HG03039 (cell line): ENCODE results near the gene WDR36.

Experiments used
- ATAC-seq: cut with Tn5 transposase; IDR thresholded peaks from one replicate; pipeline ENCODE4 v1.9.1; 2021; ENCODE audit warnings: mild to moderate bottlenecking, moderate library complexity; ENCODE audit not compliant: unreplicated experiment

Gene WDR36

GRCh38 chr5:111099058-111099778, 7.1 kb downstream of the WDR36 start:
- ATAC-seq: no peak

GRCh38 chr5:111106320-111106948, 14.3 kb downstream of the WDR36 start:
- no peak for ATAC-seq

GRCh38 chr5:111107371-111107770, 15.2 kb downstream of the WDR36 start:
- ATAC-seq: no peak

- no peak for ATAC-seq
These were observed 19.8 kb downstream of the WDR36 start for GRCh38 chr5:111111956-111112355.

- no peak for ATAC-seq
These were observed 21.5 kb downstream of the WDR36 start for GRCh38 chr5:111113678-111114077.

- no peak for ATAC-seq
These were observed 23.1 kb downstream of the WDR36 start for GRCh38 chr5:111115229-111115628.

- no peak for ATAC-seq
These were observed 24.4 kb downstream of the WDR36 start for GRCh38 chr5:111116550-111116949.

GRCh38 chr5:111117136-111117535, 25.0 kb downstream of the WDR36 start:
- no peak for ATAC-seq

- no peak for ATAC-seq
These were observed 27.1 kb downstream of the WDR36 start for GRCh38 chr5:111119221-111119620.

GRCh38 chr5:111119856-111120255, 27.7 kb downstream of the WDR36 start:
- ATAC-seq: peak; percentile 49

GRCh38 chr5:111120911-111121310, 28.8 kb downstream of the WDR36 start:
- no peak for ATAC-seq

GRCh38 chr5:111121926-111122325, 29.8 kb downstream of the WDR36 start:
- ATAC-seq: no peak

GRCh38 chr5:111122398-111122797, 30.2 kb downstream of the WDR36 start:
- ATAC-seq: peak; percentile 61

- no peak for ATAC-seq
These were observed 32.6 kb downstream of the WDR36 start for GRCh38 chr5:111124793-111125192.

- no peak for ATAC-seq
These were observed 34.7 kb downstream of the WDR36 start for GRCh38 chr5:111126896-111127295.

- ATAC-seq: no peak
These were observed 35.5 kb downstream of the WDR36 start for GRCh38 chr5:111127453-111128195.

- no peak for ATAC-seq
These were observed 37.8 kb downstream of the WDR36 start for GRCh38 chr5:111129938-111130337.

GRCh38 chr5:111131356-111131755, 39.2 kb downstream of the WDR36 start:
- ATAC-seq: no peak

GRCh38 chr5:111132076-111132475, 39.9 kb downstream of the WDR36 start:
- ATAC-seq: no peak

- no peak for ATAC-seq
These were observed 40.7 kb downstream of the WDR36 start for GRCh38 chr5:111132731-111133435.

- ATAC-seq: no peak
These were observed 41.2 kb downstream of the WDR36 start for GRCh38 chr5:111133436-111133751.
